C1 segment of cervical spinal cord (tissue), 14 donors: ENCODE data around the gene PCDH10.

Experiments
- DNase-seq, 14 donors: peaks; one replicate each; lab custom pipeline; 2025; lab: John Stamatoyannopoulos, UW

Gene PCDH10

DNA sequence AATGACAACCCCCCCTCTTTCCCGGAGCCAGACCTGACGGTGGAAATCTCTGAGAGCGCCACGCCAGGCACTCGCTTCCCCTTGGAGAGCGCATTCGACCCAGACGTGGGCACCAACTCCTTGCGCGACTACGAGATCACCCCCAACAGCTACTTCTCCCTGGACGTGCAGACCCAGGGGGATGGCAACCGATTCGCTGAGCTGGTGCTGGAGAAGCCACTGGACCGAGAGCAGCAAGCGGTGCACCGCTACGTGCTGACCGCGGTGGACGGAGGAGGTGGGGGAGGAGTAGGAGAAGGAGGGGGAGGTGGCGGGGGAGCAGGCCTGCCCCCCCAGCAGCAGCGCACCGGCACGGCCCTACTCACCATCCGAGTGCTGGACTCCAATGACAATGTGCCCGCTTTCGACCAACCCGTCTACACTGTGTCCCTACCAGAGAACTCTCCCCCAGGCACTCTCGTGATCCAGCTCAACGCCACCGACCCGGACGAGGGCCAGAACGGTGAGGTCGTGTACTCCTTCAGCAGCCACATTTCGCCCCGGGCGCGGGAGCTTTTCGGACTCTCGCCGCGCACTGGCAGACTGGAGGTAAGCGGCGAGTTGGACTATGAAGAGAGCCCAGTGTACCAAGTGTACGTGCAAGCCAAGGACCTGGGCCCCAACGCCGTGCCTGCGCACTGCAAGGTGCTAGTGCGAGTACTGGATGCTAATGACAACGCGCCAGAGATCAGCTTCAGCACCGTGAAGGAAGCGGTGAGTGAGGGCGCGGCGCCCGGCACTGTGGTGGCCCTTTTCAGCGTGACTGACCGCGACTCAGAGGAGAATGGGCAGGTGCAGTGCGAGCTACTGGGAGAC, 1.6 kb downstream of the PCDH10 start:
- DNase-seq: peak in 10 of 14 donors; percentile 24 to 78 (median 57)

GRCh38 chr4:133151341-133151690, 2.2 kb downstream of the PCDH10 start:
- peak in 8 of 14 donors; percentile 33 to 75 (median 66) for DNase-seq

DNA sequence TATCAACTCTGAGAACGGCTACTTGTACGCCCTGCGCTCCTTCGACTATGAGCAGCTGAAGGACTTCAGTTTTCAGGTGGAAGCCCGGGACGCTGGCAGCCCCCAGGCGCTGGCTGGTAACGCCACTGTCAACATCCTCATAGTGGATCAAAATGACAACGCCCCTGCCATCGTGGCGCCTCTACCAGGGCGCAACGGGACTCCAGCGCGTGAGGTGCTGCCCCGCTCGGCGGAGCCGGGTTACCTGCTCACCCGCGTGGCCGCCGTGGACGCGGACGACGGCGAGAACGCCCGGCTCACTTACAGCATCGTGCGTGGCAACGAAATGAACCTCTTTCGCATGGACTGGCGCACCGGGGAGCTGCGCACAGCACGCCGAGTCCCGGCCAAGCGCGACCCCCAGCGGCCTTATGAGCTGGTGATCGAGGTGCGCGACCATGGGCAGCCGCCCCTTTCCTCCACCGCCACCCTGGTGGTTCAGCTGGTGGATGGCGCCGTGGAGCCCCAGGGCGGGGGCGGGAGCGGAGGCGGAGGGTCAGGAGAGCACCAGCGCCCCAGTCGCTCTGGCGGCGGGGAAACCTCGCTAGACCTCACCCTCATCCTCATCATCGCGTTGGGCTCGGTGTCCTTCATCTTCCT, 2.7 kb downstream of the PCDH10 start:
- peak in 11 of 14 donors; percentile 28 to 77 (median 60) for DNase-seq

DNA sequence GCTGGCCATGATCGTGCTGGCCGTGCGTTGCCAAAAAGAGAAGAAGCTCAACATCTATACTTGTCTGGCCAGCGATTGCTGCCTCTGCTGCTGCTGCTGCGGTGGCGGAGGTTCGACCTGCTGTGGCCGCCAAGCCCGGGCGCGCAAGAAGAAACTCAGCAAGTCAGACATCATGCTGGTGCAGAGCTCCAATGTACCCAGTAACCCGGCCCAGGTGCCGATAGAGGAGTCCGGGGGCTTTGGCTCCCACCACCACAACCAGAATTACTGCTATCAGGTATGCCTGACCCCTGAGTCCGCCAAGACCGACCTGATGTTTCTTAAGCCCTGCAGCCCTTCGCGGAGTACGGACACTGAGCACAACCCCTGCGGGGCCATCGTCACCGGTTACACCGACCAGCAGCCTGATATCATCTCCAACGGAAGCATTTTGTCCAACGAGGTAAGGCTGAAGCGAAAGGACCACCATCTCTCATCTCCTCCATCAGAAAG, 3.3 kb downstream of the PCDH10 start:
- DNase-seq: peak in 10 of 14 donors; percentile 22 to 77 (median 66)

GRCh38 chr4:133152831-133153481, 3.9 kb downstream of the PCDH10 start:
- DNase-seq: peak in 8 of 14 donors; percentile 30 to 75 (median 56)

GRCh38 chr4:133154725-133155124, 5.6 kb downstream of the PCDH10 start:
- peak in 2 of 14 donors; percentile 3 to 13 for DNase-seq

GRCh38 chr4:133156096-133156495, 7.0 kb downstream of the PCDH10 start:
- DNase-seq: peak in 11 of 14 donors; percentile 23 to 74 (median 61)

- DNase-seq: no peak
Observed at GRCh38 chr4:133156556-133156955, 7.5 kb downstream of the PCDH10 start.

DNA sequence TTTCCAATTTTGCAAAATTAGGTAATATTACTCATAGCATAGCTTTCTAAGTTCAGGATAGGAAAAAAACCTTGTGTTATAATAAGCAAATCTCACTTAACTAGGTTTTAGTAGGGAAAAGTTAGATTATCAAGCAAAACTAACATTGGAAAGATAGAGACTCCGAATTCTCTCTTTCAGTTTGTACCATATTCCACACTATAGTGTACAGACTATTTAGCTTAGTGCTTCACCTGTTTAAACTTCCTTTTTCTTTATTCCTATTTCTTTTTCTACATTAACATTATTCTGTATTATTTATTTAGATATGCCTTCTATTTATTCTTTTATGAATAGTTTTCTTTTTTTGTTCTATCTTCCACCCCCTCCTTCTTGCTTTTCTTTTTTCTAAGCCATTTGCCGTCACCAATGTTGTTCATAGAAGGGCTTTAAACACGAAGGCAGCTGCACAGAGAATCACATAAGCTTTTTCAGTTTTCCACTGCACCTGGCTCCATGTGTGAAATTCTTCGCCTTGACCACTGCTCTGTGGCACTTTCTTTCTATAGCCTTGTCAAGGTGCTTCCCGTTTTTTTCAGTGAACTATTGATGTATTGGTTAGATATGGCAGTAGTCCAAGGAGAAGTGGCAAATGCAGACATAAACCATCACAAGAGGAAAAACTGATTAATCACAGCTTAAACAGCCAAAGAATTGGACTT, 8.5 kb downstream of the PCDH10 start:
- peak in 5 of 14 donors; percentile 4 to 19 (median 13) for DNase-seq

GRCh38 chr4:133160853-133161252, 11.8 kb downstream of the PCDH10 start:
- DNase-seq: no peak

- no peak for DNase-seq
Observed at GRCh38 chr4:133161570-133162295, 12.6 kb downstream of the PCDH10 start.

- peak in 6 of 14 donors; percentile 3 to 56 (median 45) for DNase-seq
Observed at GRCh38 chr4:133162941-133163340, 13.8 kb downstream of the PCDH10 start.

GRCh38 chr4:133178956-133179355, 29.9 kb downstream of the PCDH10 start:
- no peak for DNase-seq

DNA sequence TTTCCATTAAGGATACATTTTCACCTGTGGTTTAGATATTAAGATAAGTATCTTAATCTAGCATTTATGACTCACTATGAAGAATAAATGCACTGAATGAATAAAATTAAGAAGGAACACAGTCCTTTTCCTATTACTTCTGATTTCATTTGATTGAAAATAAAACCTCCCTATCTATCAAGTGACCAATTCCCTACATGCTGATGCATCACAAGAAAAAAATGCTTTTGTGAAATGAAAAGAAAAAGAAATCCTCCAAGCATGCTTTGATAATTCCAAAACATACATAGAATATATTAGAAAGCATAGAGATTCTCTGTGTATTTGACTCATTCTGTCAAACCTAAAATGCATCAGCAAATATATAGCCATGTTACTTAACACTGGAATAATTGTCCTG, 37.1 kb downstream of the PCDH10 start:
- no peak for DNase-seq

DNA sequence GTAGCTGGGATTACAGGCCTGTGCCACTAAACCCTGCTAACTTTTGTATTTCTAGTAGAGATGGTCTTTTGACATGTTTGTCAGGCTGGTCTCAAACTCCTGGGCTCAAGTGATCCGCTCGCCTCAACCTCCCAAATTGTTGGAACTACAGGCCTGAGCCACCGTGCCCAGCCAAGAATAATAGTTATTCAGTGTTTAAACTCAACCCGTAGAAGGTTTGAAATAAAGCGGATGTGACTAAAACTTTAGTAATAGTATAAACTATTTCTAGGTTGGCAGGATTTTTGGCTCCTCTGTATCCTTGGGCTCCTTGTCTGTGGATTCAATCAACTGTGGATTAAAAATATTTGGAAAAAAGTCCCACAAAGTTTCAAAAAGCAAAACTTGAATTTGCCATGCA, 37.8 kb downstream of the PCDH10 start:
- no peak for DNase-seq

- no peak for DNase-seq
Observed at GRCh38 chr4:133188433-133189146, 39.5 kb downstream of the PCDH10 start.

DNA sequence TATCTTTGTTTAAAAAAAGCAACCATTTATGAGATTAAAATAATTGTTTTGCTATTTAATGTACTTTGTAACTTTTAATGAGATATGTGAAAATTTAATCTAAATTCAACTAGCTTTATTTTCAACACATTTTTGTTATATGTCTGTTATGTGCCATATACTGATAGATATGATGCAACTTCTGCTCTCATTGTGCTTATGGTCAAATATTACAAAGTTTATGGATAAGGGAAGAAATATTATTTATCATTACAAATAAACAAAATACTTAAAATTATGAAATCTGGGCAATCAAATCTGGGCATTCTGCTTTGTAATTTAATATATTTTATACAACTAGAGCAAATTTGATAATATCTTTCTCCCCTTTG, 40.0 kb downstream of the PCDH10 start:
- no peak for DNase-seq

- no peak for DNase-seq
Observed at GRCh38 chr4:133190098-133190497, 41.0 kb downstream of the PCDH10 start.

DNA sequence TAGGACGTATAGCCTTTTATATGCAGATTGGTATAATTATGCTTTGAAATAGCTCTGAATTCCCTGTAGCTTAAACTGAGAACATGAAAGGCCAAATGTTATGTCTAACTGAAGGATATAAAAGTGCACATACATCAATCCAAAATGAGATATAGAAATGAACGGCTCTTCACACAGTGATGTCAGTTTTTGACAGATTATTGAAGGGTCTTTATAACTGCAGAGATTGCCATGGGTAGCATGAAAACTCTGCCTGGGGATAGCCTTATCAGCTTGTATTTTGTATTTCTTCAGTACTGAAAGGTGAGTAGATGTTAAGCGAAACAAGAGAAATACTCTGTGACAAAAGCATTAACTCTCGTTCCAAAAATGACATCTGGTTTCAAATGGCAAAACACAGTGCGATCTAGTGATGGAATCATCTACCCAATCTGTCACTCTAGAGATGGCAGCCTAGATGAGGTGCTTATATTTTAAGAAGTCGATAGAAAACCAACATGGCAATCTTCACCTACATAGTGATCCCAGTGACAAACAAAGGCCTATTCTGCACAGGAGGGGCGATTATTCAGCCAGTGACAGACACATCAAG, 59.7 kb downstream of the PCDH10 start:
- no peak for DNase-seq

- no peak for DNase-seq
Observed at GRCh38 chr4:133233922-133234321, 84.8 kb downstream of the PCDH10 start.
